22Rv1 (cell line): ENCODE measurements around the gene SPOCK1.

ENCODE experiments used
- H3K27ac ChIP-seq: fragments of 450-650 bp; 2 replicates; pipeline ENCODE4 v1.5.1; 2017
- ZFX ChIP-seq: fragments of 450-650 bp; IDR thresholded peaks from 2 replicates; pipeline ENCODE4 v1.6.1; 2017; ENCODE audit warnings: antibody characterized with exemption, borderline replicate concordance
- TF ChIP-seq, protein P1 (sequence below): fragments of 450-650 bp; IDR thresholded peaks from 2 replicates; pipeline ENCODE4 v1.5.1; 2017; ENCODE audit warnings: mild to moderate bottlenecking

The SPOCK1 gene

DNA sequence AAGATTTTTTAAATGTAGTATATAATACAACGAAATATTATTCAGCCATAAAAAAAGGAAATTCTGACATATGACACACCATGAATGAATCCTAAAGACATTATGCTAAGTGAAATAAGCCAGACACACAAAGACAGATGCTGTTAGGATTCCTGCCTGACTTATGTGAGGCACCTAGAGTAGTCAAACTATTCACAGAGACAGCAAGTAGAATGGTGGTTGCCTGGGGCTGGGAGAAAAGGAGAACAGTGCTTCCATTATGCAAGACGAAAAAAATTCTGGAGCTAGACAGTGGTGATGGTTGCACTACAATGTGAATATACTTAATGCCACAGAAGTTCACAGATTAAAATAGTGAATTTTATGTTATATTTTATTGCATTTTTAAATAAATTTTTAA, 66.8 kb downstream of the SPOCK1 start:
- TF ChIP-seq, protein P1, sequence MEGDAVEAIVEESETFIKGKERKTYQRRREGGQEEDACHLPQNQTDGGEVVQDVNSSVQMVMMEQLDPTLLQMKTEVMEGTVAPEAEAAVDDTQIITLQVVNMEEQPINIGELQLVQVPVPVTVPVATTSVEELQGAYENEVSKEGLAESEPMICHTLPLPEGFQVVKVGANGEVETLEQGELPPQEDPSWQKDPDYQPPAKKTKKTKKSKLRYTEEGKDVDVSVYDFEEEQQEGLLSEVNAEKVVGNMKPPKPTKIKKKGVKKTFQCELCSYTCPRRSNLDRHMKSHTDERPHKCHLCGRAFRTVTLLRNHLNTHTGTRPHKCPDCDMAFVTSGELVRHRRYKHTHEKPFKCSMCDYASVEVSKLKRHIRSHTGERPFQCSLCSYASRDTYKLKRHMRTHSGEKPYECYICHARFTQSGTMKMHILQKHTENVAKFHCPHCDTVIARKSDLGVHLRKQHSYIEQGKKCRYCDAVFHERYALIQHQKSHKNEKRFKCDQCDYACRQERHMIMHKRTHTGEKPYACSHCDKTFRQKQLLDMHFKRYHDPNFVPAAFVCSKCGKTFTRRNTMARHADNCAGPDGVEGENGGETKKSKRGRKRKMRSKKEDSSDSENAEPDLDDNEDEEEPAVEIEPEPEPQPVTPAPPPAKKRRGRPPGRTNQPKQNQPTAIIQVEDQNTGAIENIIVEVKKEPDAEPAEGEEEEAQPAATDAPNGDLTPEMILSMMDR, result no peak
- TF ChIP-seq ZFX, result no peak
- no peak overlapping the region for H3K27ac ChIP-seq

DNA sequence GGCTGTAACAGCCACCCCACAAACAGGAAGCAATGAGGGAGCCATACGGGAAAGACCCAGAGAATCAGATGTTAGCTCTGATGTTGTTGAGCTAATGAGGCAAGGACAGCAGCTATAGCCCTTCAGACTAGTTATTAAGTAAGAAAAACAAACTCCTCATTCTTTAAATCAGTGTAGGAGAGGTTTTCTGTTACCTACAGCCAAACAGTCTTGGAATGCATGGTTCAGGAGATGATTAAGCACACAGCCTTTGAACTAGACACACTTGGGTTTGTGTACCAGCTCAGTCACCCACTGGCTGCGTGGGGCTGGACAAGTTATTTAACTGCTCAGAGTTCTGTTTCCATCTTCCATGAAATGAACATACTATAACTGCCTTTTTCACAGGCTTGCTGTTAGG, 68.1 kb downstream of the SPOCK1 start:
- no peak for TF ChIP-seq ZFX
- TF ChIP-seq, protein P1, result no peak
- no peak overlapping the region for H3K27ac ChIP-seq

DNA sequence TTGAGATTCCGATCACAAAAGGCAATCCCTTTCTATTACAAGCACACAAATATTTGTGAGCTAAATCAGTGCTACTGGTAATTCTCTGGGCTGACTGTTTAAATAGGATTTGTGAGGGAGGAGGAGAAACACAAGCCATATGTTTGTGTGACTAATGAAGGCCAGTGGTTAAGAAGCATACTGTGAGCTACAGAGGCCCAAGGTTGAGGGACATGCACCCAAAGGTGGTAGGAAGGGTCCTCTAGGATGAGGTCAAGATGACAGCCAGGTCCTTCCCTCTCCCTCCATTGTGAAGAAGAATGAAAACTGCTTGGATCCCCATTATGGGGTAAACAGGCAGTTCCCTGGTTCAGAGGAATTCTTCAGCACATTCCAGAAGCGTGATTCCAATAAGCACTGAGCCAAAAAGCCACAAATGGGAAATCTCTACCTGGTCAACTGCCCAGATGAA, 83.9 kb downstream of the SPOCK1 start:
- no peak overlapping the region for H3K27ac ChIP-seq
- no peak for TF ChIP-seq ZFX
- TF ChIP-seq, protein P1, result no peak

DNA sequence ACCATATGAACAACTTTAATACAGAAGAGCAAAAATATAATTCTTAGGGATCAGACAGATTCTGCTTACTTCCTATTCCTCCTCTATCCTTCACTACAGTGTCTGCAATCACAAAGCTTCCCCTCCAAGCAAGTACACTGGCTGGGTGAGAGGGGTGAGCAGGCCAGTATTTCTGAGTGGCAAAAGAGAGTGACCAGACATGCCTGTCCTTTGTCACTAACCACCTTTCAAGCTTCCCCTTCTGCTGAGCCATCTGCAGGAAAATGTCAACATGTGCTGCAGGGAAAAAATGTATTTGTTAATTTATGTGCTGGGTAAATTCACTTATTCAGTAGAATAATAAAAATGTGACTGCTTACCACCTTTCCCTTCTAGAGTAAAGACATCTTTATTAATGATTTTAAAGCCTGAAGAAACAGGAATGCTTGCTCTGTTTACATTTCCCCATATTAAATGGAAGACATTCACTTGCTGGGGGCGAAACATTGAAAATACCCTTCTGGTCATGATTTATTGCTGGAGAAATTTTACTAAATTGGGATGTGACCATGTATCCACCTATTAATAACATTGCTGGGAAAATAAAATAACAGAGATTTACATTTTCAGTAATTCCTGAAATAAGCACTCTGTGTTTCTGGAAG, 84.9 kb downstream of the SPOCK1 start:
- TF ChIP-seq, protein P1, result no peak
- TF ChIP-seq ZFX, result no peak
- H3K27ac ChIP-seq, result no peak overlapping the region

DNA sequence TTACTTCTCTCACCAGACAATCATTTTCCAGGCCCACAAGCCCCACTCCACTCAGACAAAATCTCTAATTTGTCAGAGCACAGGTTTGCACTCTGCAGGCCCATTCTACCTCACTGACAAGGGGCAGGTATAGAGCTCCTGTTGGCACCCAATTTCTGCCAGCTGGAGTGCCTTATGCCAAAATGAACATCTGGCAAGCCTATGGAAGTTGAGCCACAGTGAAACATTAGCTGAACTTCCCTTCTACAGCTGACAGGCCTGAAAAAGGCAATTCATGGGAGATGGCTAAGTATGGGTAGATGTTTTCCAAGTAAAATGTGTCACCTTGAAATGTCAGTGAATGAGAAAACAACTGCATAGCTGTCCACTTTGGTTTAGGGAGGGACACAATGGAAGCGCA, 87.0 kb downstream of the SPOCK1 start:
- H3K27ac ChIP-seq, result no peak overlapping the region
- TF ChIP-seq, protein P1, result no peak
- TF ChIP-seq ZFX, result no peak

DNA sequence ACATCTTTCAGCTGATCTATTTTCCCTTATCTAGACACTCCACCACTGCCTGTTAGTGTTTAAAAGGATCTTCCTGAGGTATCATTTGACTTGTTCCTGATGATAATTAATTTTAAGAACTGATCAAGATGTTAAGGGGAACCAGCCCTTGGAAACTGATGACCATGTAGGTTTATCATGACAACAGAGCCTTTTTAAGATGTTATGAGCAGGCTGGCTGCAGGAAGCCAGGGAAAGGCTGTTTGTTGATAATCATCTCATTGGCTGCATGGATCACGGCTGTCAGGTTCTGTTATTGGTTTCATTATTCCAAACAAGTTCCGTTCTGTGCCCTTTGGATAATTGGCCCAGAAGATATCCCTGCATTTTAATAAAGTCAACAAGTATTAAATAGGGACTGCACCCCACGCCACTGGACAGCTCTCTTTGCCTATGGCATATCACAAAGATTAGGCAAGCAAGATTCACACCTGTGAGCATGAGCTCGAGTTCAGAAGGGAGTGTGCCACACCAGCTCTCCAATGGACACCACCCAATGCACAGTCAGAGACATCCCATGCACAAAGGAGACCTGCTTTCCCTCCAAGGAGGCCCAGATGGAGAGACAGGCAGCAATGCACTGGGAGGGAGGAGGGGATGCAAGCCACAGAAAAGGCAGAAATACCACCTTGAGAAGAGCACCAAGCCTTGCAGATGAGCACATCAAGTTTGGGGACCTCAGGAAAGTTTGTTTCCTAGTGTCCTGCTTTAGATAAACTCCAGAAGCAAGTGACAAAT, 88.7 kb downstream of the SPOCK1 start:
- no peak for TF ChIP-seq ZFX
- TF ChIP-seq, protein P1, result no peak
- H3K27ac ChIP-seq, result no peak overlapping the region

DNA sequence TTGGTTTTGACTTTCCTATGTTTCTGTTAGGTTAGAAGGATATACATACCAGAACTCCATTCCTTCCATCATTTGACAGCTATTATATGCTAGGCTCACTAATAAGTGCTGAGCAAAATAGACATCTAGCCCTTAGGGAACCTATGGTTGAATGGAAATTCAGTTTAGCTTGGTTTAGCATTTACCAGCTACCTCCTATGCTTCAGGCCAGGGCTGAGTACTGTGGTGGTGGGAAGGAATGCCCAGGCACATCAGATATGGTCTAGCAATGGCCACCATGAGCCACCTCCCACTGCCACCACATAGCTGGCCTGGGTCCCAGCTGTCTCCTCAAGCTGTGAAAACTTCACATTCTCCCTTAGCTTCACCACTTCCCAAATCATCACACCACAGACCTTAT, 89.4 kb downstream of the SPOCK1 start:
- TF ChIP-seq ZFX, result no peak
- TF ChIP-seq, protein P1, result no peak
- H3K27ac ChIP-seq, result no peak overlapping the region
